GM12873 (cell line): ENCODE results near the gene C1orf159.

Source experiments
- CTCF ChIP-seq: IDR thresholded peaks from 2 replicates; pipeline ENCODE4 v1.5.1; 2012; ENCODE audit warnings: low read depth, mild to moderate bottlenecking, moderate library complexity, low read length, control low read depth; ENCODE audit not compliant: insufficient read depth; ENCODE audit errors: missing control alignments

Gene C1orf159

GRCh38 chr1:1032424-1032823 lies 83.5 kb downstream of the C1orf159 start:
- peak; percentile 12 for TF ChIP-seq CTCF
